Subcutaneous adipose tissue (tissue), 4 donors: ENCODE results near the gene POPDC2. TPM values are rescaled to one million over a fixed set of nuclear protein-coding genes. Genes with fewer than 3 reads are reported as not detected.

Experiments
- total RNA-seq, 4 donors: library from RNA; depleted of rRNA; stranded (reverse); fragments of >200 nt; gene quantifications; one replicate each; pipeline ENCODE4 v1.1.0, GENCODE V29; 2016
- TF ChIP-seq, protein P1 (sequence below): fragments of 450-650 bp; IDR thresholded peaks from one replicate; pipeline ENCODE4 v1.5.1; 2016; ENCODE audit warnings: low read depth, mild to moderate bottlenecking, control low read depth, antibody characterized with exemption, moderate library complexity

The POPDC2 gene
- total RNA-seq, 4 donors from 2014 or later = 1.3 to 2.9 (median 1.8) TPM

DNA sequence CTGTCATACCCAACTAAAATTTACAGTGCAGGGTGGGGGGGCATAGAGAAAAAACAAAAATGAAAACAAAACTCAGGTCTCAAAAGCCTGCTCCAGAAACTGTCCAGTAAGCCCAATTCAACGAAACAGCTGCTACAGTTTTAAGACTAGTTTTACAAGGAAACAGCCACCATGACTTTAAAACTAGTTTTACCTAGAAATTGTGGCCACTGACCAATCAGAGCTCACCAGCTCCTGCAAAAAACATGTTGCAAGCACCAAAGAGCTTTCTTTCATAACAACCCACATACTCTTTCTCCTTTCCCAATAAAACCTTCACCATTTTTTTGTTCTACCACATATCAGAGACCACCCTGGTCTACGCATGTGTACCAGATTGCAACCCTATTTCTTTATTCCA lies 35.1 kb upstream of the POPDC2 start:
- TF ChIP-seq, protein P1, sequence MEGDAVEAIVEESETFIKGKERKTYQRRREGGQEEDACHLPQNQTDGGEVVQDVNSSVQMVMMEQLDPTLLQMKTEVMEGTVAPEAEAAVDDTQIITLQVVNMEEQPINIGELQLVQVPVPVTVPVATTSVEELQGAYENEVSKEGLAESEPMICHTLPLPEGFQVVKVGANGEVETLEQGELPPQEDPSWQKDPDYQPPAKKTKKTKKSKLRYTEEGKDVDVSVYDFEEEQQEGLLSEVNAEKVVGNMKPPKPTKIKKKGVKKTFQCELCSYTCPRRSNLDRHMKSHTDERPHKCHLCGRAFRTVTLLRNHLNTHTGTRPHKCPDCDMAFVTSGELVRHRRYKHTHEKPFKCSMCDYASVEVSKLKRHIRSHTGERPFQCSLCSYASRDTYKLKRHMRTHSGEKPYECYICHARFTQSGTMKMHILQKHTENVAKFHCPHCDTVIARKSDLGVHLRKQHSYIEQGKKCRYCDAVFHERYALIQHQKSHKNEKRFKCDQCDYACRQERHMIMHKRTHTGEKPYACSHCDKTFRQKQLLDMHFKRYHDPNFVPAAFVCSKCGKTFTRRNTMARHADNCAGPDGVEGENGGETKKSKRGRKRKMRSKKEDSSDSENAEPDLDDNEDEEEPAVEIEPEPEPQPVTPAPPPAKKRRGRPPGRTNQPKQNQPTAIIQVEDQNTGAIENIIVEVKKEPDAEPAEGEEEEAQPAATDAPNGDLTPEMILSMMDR = no peak

DNA sequence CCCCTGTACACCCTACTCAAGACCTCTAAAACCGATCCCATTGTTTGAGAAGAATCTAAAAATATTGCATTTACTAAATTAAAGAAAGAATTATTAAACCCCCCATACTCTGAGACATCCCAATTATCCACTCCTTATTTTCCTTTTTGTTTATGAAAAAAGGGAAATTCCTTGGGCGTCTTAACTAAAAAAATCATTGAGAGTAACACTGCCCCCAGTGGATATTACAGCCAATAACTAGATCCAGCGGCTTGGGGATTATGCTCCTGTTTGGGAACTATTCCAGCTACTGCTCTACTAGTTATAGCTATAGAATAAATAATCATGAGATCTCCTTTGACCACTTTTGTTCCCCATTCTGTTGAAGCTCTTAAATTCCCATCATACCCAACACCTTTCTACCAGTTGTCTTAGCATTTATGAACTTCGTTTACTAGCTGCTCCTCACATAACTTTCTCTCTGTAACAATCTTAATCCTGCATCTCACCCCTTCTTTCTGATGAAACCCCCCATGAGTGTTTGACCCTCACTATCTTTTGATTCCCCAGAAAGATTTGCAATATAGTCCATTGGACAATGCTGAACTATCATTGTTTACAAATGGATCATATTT lies 29.8 kb upstream of the POPDC2 start:
- TF ChIP-seq, protein P1 = no peak

DNA sequence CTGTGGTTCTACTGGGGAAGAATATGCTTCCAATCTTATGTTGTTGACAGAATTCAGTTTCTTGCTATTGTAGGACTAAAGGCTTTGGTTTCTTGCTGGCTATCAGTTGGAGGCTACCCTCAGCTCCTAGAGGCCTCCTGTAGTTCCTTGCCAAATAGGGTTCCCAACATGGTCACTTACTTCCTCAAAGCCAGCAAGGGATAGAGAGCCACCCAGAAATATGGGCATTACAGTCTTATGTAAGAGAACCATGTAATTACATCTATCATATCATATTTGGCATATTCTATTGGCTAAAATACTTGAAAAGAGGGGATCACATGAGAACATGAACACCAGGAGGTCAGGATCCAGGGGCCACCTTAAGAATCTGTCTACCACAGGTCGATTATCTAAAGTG lies 23.0 kb upstream of the POPDC2 start:
- TF ChIP-seq, protein P1 = no peak

DNA sequence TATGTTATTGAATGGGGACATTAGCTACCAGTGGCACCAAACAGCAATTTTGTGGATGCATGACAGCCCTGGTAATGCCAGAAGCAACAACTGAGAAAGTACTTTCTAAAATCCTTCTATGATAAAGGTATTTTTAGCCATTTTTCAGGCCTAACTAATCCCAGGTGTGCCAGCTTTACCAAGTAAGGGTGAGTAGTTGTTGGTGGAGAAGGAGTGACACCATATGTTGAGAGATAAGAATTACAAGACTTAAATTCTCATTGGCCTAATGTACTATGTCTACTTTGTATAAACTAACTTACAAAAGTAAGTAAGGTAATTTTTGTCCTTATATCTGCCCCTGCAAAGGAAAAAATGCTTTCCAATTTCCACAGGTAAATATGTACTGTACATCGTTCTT lies 20.9 kb upstream of the POPDC2 start:
- TF ChIP-seq, protein P1 = no peak

DNA sequence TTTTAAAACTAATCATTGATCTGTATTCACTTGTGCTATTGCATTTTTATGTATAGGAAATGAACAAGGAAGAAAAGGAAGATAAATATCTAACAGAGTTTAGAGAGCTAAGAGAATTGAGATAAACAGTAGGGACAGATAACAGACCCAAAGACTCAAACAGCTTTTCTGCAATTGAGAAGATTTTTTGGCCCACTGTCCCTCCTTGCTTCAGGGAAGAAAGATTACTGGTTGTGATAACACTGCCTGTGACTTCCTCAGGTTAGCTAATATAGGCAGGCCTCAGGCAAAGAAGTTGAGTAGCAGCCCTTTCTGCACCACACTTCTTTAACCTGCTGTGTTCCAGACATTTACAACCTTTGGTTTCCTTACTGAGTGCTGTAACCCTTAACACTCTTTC lies 19.5 kb upstream of the POPDC2 start:
- TF ChIP-seq, protein P1 = no peak

DNA sequence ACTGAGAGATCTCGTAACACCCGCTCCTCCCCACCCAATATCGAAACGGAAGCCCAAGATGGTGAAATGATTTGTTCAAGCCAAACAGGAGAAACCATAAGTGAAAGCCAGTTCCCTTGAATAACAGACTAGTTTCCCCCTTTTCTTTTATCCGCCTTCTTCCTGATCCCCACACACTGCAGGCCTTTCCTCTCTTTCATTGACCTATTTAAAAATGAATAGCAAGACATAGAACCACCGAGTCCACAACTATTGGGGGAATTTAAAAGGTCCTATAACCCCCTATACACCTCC lies 17.2 kb upstream of the POPDC2 start:
- TF ChIP-seq, protein P1 = no peak

DNA sequence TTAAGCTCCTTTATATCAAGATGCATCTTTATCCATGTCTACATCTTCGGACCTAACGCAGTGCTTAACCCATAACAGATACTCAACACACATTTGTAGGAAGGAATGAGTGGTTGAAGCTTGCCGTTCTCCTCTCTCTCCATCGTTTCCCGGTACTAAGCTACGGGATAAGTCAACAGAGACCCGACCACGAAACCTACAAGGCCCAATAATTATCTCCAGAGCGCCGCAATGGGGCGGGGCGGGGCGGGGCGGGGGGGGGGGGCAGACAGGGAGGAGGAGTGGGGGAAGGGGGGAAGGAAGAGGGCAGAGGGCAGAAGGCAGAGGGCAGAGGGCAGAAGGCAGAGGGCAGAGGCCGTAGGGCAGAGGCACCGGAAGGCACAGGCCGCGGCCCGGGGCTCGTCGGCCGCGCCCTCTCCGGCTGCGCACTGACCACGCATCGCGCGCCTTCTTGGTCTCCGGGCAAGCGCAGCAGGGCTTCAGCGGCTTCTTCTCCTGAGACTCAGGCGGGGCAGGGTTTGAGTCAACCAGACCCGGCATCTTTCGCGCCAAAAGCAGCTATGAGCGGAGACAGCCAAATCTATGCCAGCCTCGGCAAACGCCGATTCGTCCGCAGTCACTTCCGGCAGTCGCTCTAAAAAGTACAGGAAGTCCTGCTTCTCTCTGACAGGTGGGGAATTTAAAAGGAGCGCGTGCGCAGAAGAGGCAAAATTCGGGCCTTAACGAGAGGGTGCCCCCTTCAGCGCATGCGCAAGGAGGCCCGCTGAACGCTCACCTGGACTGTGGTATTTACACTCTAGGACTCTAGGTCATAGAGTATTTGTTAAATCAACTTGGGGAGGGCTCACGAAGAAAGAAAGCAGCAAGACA lies 16.6 kb upstream of the POPDC2 start, which contains the start of gene COX17:
Gene COX17, minus strand, starts transcription at position 636 of the 870 bp plus-strand sequence. Its CDS starts 96 bp downstream, at position 540.
- TF ChIP-seq, protein P1 = no peak
